Measurements from ENCODE around the gene NGFR.

The NGFR gene

GRCh38 chr17:49523706-49524472 lies 28.8 kb downstream of the NGFR start:
- TF ChIP-seq CTCF (IDR thresholded peaks at IDR 0.05) = no peak
- Histone ChIP-seq H3K9me3 (no peaks in the 10 kb centered on the region), H3K27me3 (peaks cover 31% of the 10 kb centered on the region)

GRCh38 chr17:49524473-49525359 lies 29.6 kb downstream of the NGFR start:
- Histone ChIP-seq H3K9me3 (no peaks in the 10 kb centered on the region), H3K27me3 (peaks cover 33% of the 10 kb centered on the region), H3K4me3 (ENCODE audit: low read depth in 1 of 2, low read length in 1 of 2) (no peak overlapping the region), H3K4me1 (ENCODE audit: control insufficient read depth in 1 of 2, insufficient read depth in 1 of 2, low read depth in 1 of 2, low read length in 1 of 2) (no peaks in the 10 kb centered on the region), H3K27ac (no peak overlapping the region), H3K36me3 (no peaks in the 10 kb centered on the region)
- TF ChIP-seq CTCF (IDR thresholded peaks at IDR 0.05) = no peak

More at GRCh38 chr17:49523706-49524472, 28.8 kb downstream of the NGFR start:
- Histone ChIP-seq H3K36me3 (no peaks in the 10 kb centered on the region), H3K4me1 (ENCODE audit: control insufficient read depth in 1 of 2, insufficient read depth in 1 of 2, low read depth in 1 of 2, low read length in 1 of 2) (no peaks in the 10 kb centered on the region), H3K27ac (no peak overlapping the region), H3K4me3 (ENCODE audit: low read depth in 1 of 2, low read length in 1 of 2) (no peak overlapping the region)

GRCh38 chr17:49525831-49526741 lies 31.0 kb downstream of the NGFR start:
- Histone ChIP-seq H3K9me3 (no peaks in the 10 kb centered on the region), H3K4me3 (ENCODE audit: low read depth in 1 of 2, low read length in 1 of 2) (no peak overlapping the region), H3K27me3 (peaks cover 31% of the 10 kb centered on the region), H3K4me1 (ENCODE audit: control insufficient read depth in 1 of 2, insufficient read depth in 1 of 2, low read depth in 1 of 2, low read length in 1 of 2) (no peaks in the 10 kb centered on the region), H3K27ac (no peak overlapping the region), H3K36me3 (no peaks in the 10 kb centered on the region)
- TF ChIP-seq CTCF (IDR thresholded peaks at IDR 0.05) = no peak

GRCh38 chr17:49527927-49528651 lies 33.0 kb downstream of the NGFR start:
- Histone ChIP-seq H3K27ac (no peak overlapping the region), H3K36me3 (no peaks in the 10 kb centered on the region), H3K9me3 (no peaks in the 10 kb centered on the region), H3K27me3 (peaks cover 44% of the 10 kb centered on the region), H3K4me1 (ENCODE audit: control insufficient read depth in 1 of 2, insufficient read depth in 1 of 2, low read depth in 1 of 2, low read length in 1 of 2) (no peaks in the 10 kb centered on the region), H3K4me3 (ENCODE audit: low read depth in 1 of 2, low read length in 1 of 2) (no peak overlapping the region)
- TF ChIP-seq CTCF (IDR thresholded peaks at IDR 0.05) = no peak
